ENCODE measurements around the gene SLC29A2. TPM values are rescaled to one million over a fixed set of nuclear protein-coding genes. Genes with fewer than 3 reads are reported as not detected.

The SLC29A2 gene
- total RNA-seq, 1 experiment from 2014 or later: 25.5 TPM

- H3K27ac ChIP-seq (ENCODE audit: low read length): peak overlapping the region; percentile 96
- no TSS peak for BruUV-seq (replicated peaks)
- H3K79me2 ChIP-seq (ENCODE audit: low read length): peaks cover 17% of the 10 kb centered on the region
- no peaks in the 10 kb centered on the region for H3K9me2 ChIP-seq (replicated peaks; ENCODE audit: low read length)
- H3K27me3 ChIP-seq (ENCODE audit: low read length): no peaks in the 10 kb centered on the region
- peaks cover 22% of the 10 kb centered on the region; the same call in 1 of the 2 replicates for H3K36me3 ChIP-seq (ENCODE audit: low read depth, low read length)
- H3K4me2 ChIP-seq (ENCODE audit: low read length): peak overlapping the region; percentile 96
- no peak for TF ChIP-seq CTCF (conservative IDR thresholded peaks at IDR 0.05; ENCODE audit: low read depth, low read length)
- TF ChIP-seq EZH2phosphoT487 (IDR thresholded peaks at IDR 0.05; ENCODE audit: borderline replicate concordance, low read length): no peak
- TF ChIP-seq EZH2 (IDR thresholded peaks at IDR 0.05; ENCODE audit: low read length, unreplicated experiment): no peak
- H3F3A ChIP-seq (ENCODE audit: low read length, unreplicated experiment): peaks cover 7% of the 10 kb centered on the region
- CTCF ChIA-PET: interaction anchor here (1.1 to 2.6 kb wide), 4 partner anchors 23 to 77 kb away, joined by 3 to 21 read pairs (median 8); partner anchors contain the start of gene YIF1A
- intact Hi-C loops (cut with micrococcal nuclease): no loop called here
- no peak for DNase-seq
- POLR2A ChIA-PET (ENCODE audit: unreplicated experiment): interaction anchor here (0.7 to 1.9 kb wide), 3 partner anchors 8 to 22 kb away, joined by 3 to 16 read pairs (median 3); no protein-coding TSS in a partner anchor
- ATAC-seq: no peak
- peak overlapping the region; percentile 81 for H3K4me3 ChIP-seq (ENCODE audit: low read length)
- peaks cover 31% of the 10 kb centered on the region for H3K4me1 ChIP-seq (ENCODE audit: insufficient read depth, low read length)
- H4K20me1 ChIP-seq (ENCODE audit: low read length): no peaks in the 10 kb centered on the region
- H2AFZ ChIP-seq (ENCODE audit: low read length): no peak overlapping the region
- H3K9ac ChIP-seq (ENCODE audit: low read length): peak overlapping the region; percentile 96
- no peaks in the 10 kb centered on the region for H3K9me3 ChIP-seq (ENCODE audit: low read length)
Observed at GRCh38 chr11:66334605-66335442, 36.7 kb downstream of the SLC29A2 start.

- H3K36me3 ChIP-seq (ENCODE audit: low read depth, low read length): peaks cover 22% of the 10 kb centered on the region; the same call in 1 of the 2 replicates
- H3K4me3 ChIP-seq (ENCODE audit: low read length): no peak overlapping the region
- ChIA-PET CTCF (interaction anchor here (2.6 kb wide), 1 partner anchor 22 kb away, joined by 21 read pairs; no protein-coding TSS in a partner anchor), POLR2A (ENCODE audit: unreplicated experiment) (no interaction called here)
- peaks cover 31% of the 10 kb centered on the region for H3K4me1 ChIP-seq (ENCODE audit: insufficient read depth, low read length)
- H3K9me3 ChIP-seq (ENCODE audit: low read length): no peaks in the 10 kb centered on the region
- H3K9me2 ChIP-seq (replicated peaks; ENCODE audit: low read length): no peaks in the 10 kb centered on the region
- TF ChIP-seq CTCF (conservative IDR thresholded peaks at IDR 0.05; ENCODE audit: low read depth, low read length) (no peak), EZH2 (IDR thresholded peaks at IDR 0.05; ENCODE audit: low read length, unreplicated experiment) (no peak), EZH2phosphoT487 (IDR thresholded peaks at IDR 0.05; ENCODE audit: borderline replicate concordance, low read length) (no peak)
- no peak for DNase-seq
- H3K79me2 ChIP-seq (ENCODE audit: low read length): peaks cover 17% of the 10 kb centered on the region
- no peak for ATAC-seq
- H2AFZ ChIP-seq (ENCODE audit: low read length): no peak overlapping the region
- no peak overlapping the region for H3K4me2 ChIP-seq (ENCODE audit: low read length)
- H3F3A ChIP-seq (ENCODE audit: low read length, unreplicated experiment): peaks cover 7% of the 10 kb centered on the region
- H3K9ac ChIP-seq (ENCODE audit: low read length): no peak overlapping the region
- no TSS peak for BruUV-seq (replicated peaks)
- no peaks in the 10 kb centered on the region for H3K27me3 ChIP-seq (ENCODE audit: low read length)
- intact Hi-C loops (cut with micrococcal nuclease): no loop called here
- no peaks in the 10 kb centered on the region for H4K20me1 ChIP-seq (ENCODE audit: low read length)
- no peak overlapping the region for H3K27ac ChIP-seq (ENCODE audit: low read length)
Observed at GRCh38 chr11:66333896-66334604, 37.5 kb downstream of the SLC29A2 start.

Measured in PC-3 (cell line).